Measurements from ENCODE around the gene RASA3.

Gene RASA3

DNA sequence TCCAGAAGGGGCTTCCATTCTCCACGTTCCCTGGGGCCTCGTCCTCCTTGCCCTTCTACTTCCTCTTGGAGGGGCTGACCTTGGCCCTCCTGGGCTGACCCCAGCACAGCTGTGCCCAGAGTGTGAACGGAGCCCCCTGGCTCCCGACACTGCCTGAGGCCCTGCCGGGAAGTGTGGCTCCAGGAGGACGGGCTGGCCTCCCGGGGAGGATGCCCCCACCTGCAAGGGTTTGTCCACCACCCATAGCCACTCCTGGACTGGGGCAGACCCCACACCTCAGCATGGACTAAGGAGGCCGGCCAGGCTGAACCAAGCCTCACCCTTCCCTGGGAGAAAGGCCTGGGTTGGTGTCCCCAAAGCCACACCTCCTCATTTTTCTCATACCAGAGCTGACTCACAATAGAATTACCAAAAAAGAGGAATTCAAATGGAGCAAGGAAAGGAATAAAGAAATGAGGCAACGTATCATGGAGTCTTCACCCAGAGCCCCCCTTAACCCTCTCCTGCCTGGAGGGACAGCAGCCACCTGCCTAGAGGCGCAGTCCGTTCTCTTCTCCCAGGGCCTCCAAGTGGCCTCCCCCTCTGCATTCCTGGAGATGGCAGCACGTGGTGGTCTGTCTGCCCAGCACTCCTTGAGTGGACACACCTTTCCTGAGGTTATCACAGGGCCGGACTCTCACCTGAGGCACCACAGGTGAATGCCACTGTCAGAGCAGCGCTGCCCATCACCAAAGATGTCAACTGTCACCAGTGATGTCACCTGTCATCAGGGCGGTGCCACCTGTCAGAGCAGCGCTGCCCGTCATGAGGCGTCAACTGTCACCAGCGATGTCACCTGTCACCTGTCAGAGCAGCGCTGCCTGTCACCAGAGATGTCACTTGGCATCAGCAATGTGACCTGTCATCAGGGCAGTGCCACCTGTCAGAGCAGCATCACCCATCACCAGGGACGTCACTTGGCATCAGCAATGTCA is 155.4 kb downstream of the RASA3 start:
- Histone ChIP-seq H3K4me1 (ENCODE audit: insufficient read depth, insufficient read length) (peaks cover 7% of the 10 kb centered on the region), H3K27me3 (ENCODE audit: insufficient read depth, insufficient read length) (no peaks in the 10 kb centered on the region), H3K9me3 (ENCODE audit: insufficient read depth, low read length) (no peaks in the 10 kb centered on the region), H3K36me3 (ENCODE audit: insufficient read depth, insufficient read length, low read length) (peaks cover 60% of the 10 kb centered on the region), H3K9ac (ENCODE audit: insufficient read length, low read depth) (no peak overlapping the region), H3K4me3 (ENCODE audit: insufficient read length, low read depth) (no peak overlapping the region)
- TF ChIP-seq ZNF274 (IDR thresholded peaks at IDR 0.05; ENCODE audit: low read depth, low read length) = no peak
- no peak for TF ChIP-seq SUZ12 (IDR thresholded peaks at IDR 0.05; ENCODE audit: extremely low read depth, insufficient read depth, insufficient read length)
- no peak for TF ChIP-seq YY1 (IDR thresholded peaks at IDR 0.05; ENCODE audit: insufficient read depth, insufficient read length)
- DNase-seq (ENCODE audit: low read depth, low spot score) = peak; percentile 15

GRCh38 chr13:113975416-113975815 is 157.0 kb downstream of the RASA3 start:
- H3K4me3 ChIP-seq (ENCODE audit: insufficient read length, low read depth) = no peak overlapping the region
- TF ChIP-seq SUZ12 (IDR thresholded peaks at IDR 0.05; ENCODE audit: extremely low read depth, insufficient read depth, insufficient read length) = no peak
- TF ChIP-seq YY1 (IDR thresholded peaks at IDR 0.05; ENCODE audit: insufficient read depth, insufficient read length) = no peak
- no peak for TF ChIP-seq ZNF274 (IDR thresholded peaks at IDR 0.05; ENCODE audit: low read depth, low read length)
- DNase-seq (ENCODE audit: low read depth, low spot score) = no peak
- H3K27me3 ChIP-seq (ENCODE audit: insufficient read depth, insufficient read length) = no peaks in the 10 kb centered on the region
- peaks cover 49% of the 10 kb centered on the region for H3K36me3 ChIP-seq (ENCODE audit: insufficient read depth, insufficient read length, low read length)
- no peak overlapping the region for H3K9ac ChIP-seq (ENCODE audit: insufficient read length, low read depth)
- peaks cover 7% of the 10 kb centered on the region for H3K4me1 ChIP-seq (ENCODE audit: insufficient read depth, insufficient read length)
- H3K9me3 ChIP-seq (ENCODE audit: insufficient read depth, low read length) = no peaks in the 10 kb centered on the region

DNA sequence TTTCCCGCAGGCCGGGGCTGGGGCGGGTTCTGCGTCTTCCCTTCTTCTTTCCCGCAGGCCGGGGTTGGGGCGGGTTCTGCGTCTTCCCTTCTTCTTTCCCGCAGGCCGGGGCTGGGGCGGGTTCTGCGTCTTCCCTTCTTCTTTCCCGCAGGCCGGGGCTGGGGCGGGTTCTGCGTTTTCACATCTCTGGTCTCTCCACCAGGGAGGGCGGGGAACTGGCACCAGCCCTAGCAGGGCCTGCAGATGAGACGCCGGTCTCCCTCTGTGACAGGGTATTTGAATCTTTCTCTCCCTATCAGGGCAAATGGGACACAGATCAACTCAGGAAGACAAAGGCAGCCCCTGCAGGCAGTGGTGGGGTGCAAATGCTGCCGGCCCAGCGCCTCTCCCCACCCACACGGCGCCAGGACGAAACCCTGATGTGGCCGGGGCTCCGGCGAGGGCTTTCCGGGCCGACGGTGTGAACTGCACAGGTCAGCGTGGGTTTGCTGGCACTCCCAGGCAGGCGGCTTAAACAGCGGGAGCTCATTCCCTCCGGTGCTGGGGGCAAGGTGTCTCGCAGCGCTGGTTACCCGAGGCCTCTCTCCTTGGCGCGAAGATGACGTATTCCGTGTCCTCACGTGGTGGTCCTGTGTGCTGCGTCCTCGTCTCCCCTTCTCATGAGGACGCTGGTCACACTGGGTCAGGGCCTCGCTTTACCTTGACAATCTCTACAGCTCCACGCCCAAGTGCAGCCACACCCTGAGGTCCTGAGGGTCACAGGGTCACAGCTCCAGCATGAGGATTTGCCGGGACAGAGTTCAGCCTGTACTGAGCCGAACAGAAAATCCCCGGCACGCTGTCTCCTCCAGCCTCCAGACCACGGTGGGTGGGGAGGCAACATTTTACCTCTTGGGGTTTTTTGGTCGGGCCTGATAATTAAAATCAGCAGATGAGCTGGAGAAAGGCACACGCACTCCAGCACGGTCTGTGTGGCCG is 157.8 kb downstream of the RASA3 start:
- peaks cover 7% of the 10 kb centered on the region for H3K4me1 ChIP-seq (ENCODE audit: insufficient read depth, insufficient read length)
- H3K9ac ChIP-seq (ENCODE audit: insufficient read length, low read depth) = no peak overlapping the region
- H3K36me3 ChIP-seq (ENCODE audit: insufficient read depth, insufficient read length, low read length) = peaks cover 44% of the 10 kb centered on the region
- H3K4me3 ChIP-seq (ENCODE audit: insufficient read length, low read depth) = no peak overlapping the region
- no peaks in the 10 kb centered on the region for H3K9me3 ChIP-seq (ENCODE audit: insufficient read depth, low read length)
- TF ChIP-seq SUZ12 (IDR thresholded peaks at IDR 0.05; ENCODE audit: extremely low read depth, insufficient read depth, insufficient read length) = no peak
- TF ChIP-seq ZNF274 (IDR thresholded peaks at IDR 0.05; ENCODE audit: low read depth, low read length) = no peak
- TF ChIP-seq YY1 (IDR thresholded peaks at IDR 0.05; ENCODE audit: insufficient read depth, insufficient read length) = no peak
- no peak for DNase-seq (ENCODE audit: low read depth, low spot score)
- no peaks in the 10 kb centered on the region for H3K27me3 ChIP-seq (ENCODE audit: insufficient read depth, insufficient read length)

DNA sequence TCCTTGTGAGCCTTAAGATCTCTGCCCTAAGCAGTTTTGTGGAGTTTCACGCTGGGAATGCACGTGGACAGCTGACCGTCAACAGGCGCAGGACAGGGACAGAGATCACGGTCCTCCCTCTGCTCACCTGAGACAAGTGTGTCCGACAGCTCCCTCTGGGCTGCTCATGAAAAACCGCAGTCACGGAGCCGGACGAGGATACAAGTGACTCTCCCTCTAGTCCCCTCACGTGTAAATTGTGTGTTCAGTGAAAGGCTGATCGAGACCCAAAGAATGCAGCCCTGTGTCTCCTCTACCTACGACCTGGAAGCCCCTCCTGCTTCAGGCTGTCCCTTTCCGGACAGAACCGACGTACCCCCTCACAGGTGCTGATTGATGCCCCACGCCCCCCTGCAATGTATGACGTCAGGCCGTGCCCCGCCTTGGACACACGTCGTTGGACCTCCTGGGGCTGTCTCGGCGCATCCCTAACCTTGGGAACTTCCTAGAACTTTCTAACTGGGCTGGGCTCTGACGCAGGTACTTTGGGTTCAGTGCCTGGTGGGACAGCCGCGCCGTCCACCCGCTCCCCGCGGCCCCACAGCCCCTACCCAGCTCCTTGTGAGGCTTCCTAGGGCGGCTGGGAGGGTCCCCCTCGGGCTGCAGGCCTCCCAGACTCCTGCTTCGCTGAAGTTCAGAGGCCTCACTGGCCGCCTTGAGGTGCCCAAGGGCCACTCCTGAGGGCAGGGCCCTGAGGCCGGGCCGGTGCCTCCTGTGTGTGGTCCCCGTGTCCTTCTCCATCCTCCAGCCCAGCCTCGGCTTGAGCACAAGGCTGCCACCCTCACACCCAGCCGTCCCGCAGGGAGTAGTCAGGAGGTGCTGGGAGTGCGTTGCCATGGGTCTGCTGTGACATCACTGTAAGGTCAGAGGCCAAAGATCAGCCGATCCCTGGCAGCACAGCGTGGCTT is 158.9 kb downstream of the RASA3 start, which contains the start of gene C13orf46:
TSS of gene C13orf46 (minus strand) at position 859 of the 947 bp plus-strand sequence. CDS start at position 780, 79 bp downstream.
- TF ChIP-seq SUZ12 (IDR thresholded peaks at IDR 0.05; ENCODE audit: extremely low read depth, insufficient read depth, insufficient read length) (no peak), YY1 (IDR thresholded peaks at IDR 0.05; ENCODE audit: insufficient read depth, insufficient read length) (no peak), ZNF274 (IDR thresholded peaks at IDR 0.05; ENCODE audit: low read depth, low read length) (no peak)
- Histone ChIP-seq H3K36me3 (ENCODE audit: insufficient read depth, insufficient read length, low read length) (peaks cover 33% of the 10 kb centered on the region), H3K9ac (ENCODE audit: insufficient read length, low read depth) (peak within 1 kb of the TSS; percentile 47), H3K27me3 (ENCODE audit: insufficient read depth, insufficient read length) (no peaks in the 10 kb centered on the region), H3K4me3 (ENCODE audit: insufficient read length, low read depth) (no peak within 1 kb of the TSS), H3K9me3 (ENCODE audit: insufficient read depth, low read length) (no peaks in the 10 kb centered on the region), H3K4me1 (ENCODE audit: insufficient read depth, insufficient read length) (peaks cover 7% of the 10 kb centered on the region)
- no peak for DNase-seq (ENCODE audit: low read depth, low spot score)

GRCh38 chr13:113972451-113973217 is 159.8 kb downstream of the RASA3 start:
- no peaks in the 10 kb centered on the region for H3K9me3 ChIP-seq (ENCODE audit: insufficient read depth, low read length)
- no peak for TF ChIP-seq YY1 (IDR thresholded peaks at IDR 0.05; ENCODE audit: insufficient read depth, insufficient read length)
- TF ChIP-seq ZNF274 (IDR thresholded peaks at IDR 0.05; ENCODE audit: low read depth, low read length) = no peak
- no peak for TF ChIP-seq SUZ12 (IDR thresholded peaks at IDR 0.05; ENCODE audit: extremely low read depth, insufficient read depth, insufficient read length)
- no peaks in the 10 kb centered on the region for H3K27me3 ChIP-seq (ENCODE audit: insufficient read depth, insufficient read length)
- peaks cover 28% of the 10 kb centered on the region for H3K36me3 ChIP-seq (ENCODE audit: insufficient read depth, insufficient read length, low read length)
- H3K4me3 ChIP-seq (ENCODE audit: insufficient read length, low read depth) = no peak overlapping the region
- peak overlapping the region; percentile 47 for H3K9ac ChIP-seq (ENCODE audit: insufficient read length, low read depth)
- H3K4me1 ChIP-seq (ENCODE audit: insufficient read depth, insufficient read length) = peaks cover 7% of the 10 kb centered on the region
- DNase-seq (ENCODE audit: low read depth, low spot score) = no peak

Data from NT2/D1 (cell line).